PC-3 (cell line): ENCODE measurements around the gene CFAP221. TPM values are rescaled to one million over a fixed set of nuclear protein-coding genes. Genes with fewer than 3 reads are reported as not detected.

Experiments
- ATAC-seq: fragments of 200-7000 bp; cut with Tn5 transposase; 2 replicates; pipeline ENCODE4 v1.9.1; 2020; ENCODE audit warnings: mild to moderate bottlenecking, moderate library complexity
- BruUV-seq: library from RNA; stranded (reverse); fragments of 400-500 nt; replicated peaks from 2 replicates; lab custom pipeline; 2021; lab: Mats Ljungman, UMichigan
- CTCF ChIA-PET: fragments of 300-600 bp; sonication (Branson Sonifier 250); formaldehyde crosslinking; loops from one replicate; lab custom pipeline; 2022; ENCODE audit warnings: antibody characterized with exemption; lab: Charles Lee
- POLR2A ChIA-PET: fragments of 300-600 bp; sonication (Branson Sonifier 250); formaldehyde crosslinking; loops from one replicate; lab custom pipeline; 2022; ENCODE audit warnings: antibody characterized with exemption; ENCODE audit not compliant: unreplicated experiment; lab: Charles Lee
- DNase-seq: peaks from one replicate; pipeline ENCODE4 v3.0.0-alpha.2; 2015
- H2AFZ ChIP-seq: fragments of 300-600 bp; sonication (generic); 2 replicates; pipeline ENCODE4 v1.6.0; 2016; ENCODE audit warnings: antibody characterized with exemption, low read length
- H3F3A ChIP-seq: fragments of 300-600 bp; sonication (generic); one replicate; pipeline ENCODE4 v1.6.0; 2017; ENCODE audit warnings: antibody characterized with exemption, low read length, control low read depth, mild to moderate bottlenecking; ENCODE audit not compliant: unreplicated experiment
- H3K27ac ChIP-seq: fragments of 300-600 bp; sonication (generic); 2 replicates; pipeline ENCODE4 v1.5.1; 2016; ENCODE audit warnings: mild to moderate bottlenecking, low read length
- H3K27me3 ChIP-seq: fragments of 300-600 bp; sonication (generic); 2 replicates; pipeline ENCODE4 v1.6.1; 2016; ENCODE audit warnings: low read length, mixed read lengths
- H3K36me3 ChIP-seq: fragments of 300-600 bp; sonication (generic); 2 replicates; pipeline ENCODE4 v1.6.1; 2016; ENCODE audit warnings: low read depth, mixed run types, low read length, mixed read lengths
- H3K4me1 ChIP-seq: fragments of 300-600 bp; sonication (generic); 2 replicates; pipeline ENCODE4 v1.5.1; 2016; ENCODE audit warnings: low read length; ENCODE audit not compliant: insufficient read depth
- H3K4me2 ChIP-seq: fragments of 300-600 bp; sonication (generic); 2 replicates; pipeline ENCODE4 v1.6.0; 2016; ENCODE audit warnings: low read length
- H3K4me3 ChIP-seq: fragments of 300-600 bp; sonication (generic); 2 replicates; pipeline ENCODE4 v1.5.1; 2016; ENCODE audit warnings: mild to moderate bottlenecking, low read length, mixed read lengths
- H3K79me2 ChIP-seq: fragments of 300-600 bp; sonication (generic); 2 replicates; pipeline ENCODE4 v1.6.1; 2017; ENCODE audit warnings: low read length, mixed read lengths
- H3K9ac ChIP-seq: fragments of 300-600 bp; sonication (generic); 2 replicates; pipeline ENCODE4 v1.6.0; 2016; ENCODE audit warnings: mild to moderate bottlenecking, low read length
- H3K9me2 ChIP-seq: fragments of 300-600 bp; sonication (generic); replicated peaks from 2 replicates; pipeline ENCODE4 v1.6.1; 2016; ENCODE audit warnings: mixed run types, low read length, mixed read lengths
- H3K9me3 ChIP-seq: fragments of 300-600 bp; sonication (generic); 2 replicates; pipeline ENCODE4 v1.6.1; 2016; ENCODE audit warnings: low read length, mixed read lengths
- H4K20me1 ChIP-seq: fragments of 300-600 bp; sonication (generic); 2 replicates; pipeline ENCODE4 v1.6.1; 2016; ENCODE audit warnings: low read length, mixed read lengths
- EZH2 ChIP-seq: fragments of 300-600 bp; sonication (generic); IDR thresholded peaks from one replicate; pipeline ENCODE4 v1.6.1; 2017; ENCODE audit warnings: antibody characterized with exemption, mild to moderate bottlenecking, low read length; ENCODE audit not compliant: unreplicated experiment
- EZH2phosphoT487 ChIP-seq: fragments of 300-600 bp; sonication (generic); IDR thresholded peaks from 2 replicates; pipeline ENCODE4 v1.6.1; 2018; ENCODE audit warnings: mild to moderate bottlenecking, antibody characterized with exemption, low read length, borderline replicate concordance
- intact Hi-C: fragments of 100-400 bp; cut with micrococcal nuclease; formaldehyde crosslinking; loops from 2 replicates; pipeline ENCODE4 v1.9.0; 2023
- total RNA-seq: library from RNA; depleted of rRNA; stranded (reverse); fragments of >200 nt; gene quantifications from 2 replicates; pipeline ENCODE4 v1.2.3, GENCODE V29; 2014
- TF ChIP-seq, protein P1 (sequence below): fragments of 300-600 bp; sonication (generic); conservative IDR thresholded peaks from 2 replicates; pipeline ENCODE4 v1.5.1; 2017; ENCODE audit warnings: antibody characterized with exemption, low read depth, mild to moderate bottlenecking, low read length

The CFAP221 gene
- total RNA-seq, 1 experiment from 2014 or later, result not detected

- Histone ChIP-seq H3K4me3 (no peak overlapping the region), H3K4me2 (no peak overlapping the region), H3K4me1 (peaks cover 8% of the 10 kb centered on the region), H3K27ac (no peak overlapping the region), H3K79me2 (peaks cover 26% of the 10 kb centered on the region), H3K27me3 (no peaks in the 10 kb centered on the region), H3K36me3 (peaks cover 5% of the 10 kb centered on the region; the same call in 1 of the 2 replicates), H3K9ac (no peak overlapping the region), H2AFZ (no peak overlapping the region), H3K9me2 (no peaks in the 10 kb centered on the region), H3K9me3 (no peaks in the 10 kb centered on the region), H4K20me1 (no peaks in the 10 kb centered on the region; the same call in 1 of the 2 replicates), H3F3A (no peaks in the 10 kb centered on the region)
- no TSS peak for BruUV-seq
- POLR2A ChIA-PET, result no interaction called here
- CTCF ChIA-PET, result no interaction called here
- TF ChIP-seq EZH2, result no peak
- TF ChIP-seq, protein P1, sequence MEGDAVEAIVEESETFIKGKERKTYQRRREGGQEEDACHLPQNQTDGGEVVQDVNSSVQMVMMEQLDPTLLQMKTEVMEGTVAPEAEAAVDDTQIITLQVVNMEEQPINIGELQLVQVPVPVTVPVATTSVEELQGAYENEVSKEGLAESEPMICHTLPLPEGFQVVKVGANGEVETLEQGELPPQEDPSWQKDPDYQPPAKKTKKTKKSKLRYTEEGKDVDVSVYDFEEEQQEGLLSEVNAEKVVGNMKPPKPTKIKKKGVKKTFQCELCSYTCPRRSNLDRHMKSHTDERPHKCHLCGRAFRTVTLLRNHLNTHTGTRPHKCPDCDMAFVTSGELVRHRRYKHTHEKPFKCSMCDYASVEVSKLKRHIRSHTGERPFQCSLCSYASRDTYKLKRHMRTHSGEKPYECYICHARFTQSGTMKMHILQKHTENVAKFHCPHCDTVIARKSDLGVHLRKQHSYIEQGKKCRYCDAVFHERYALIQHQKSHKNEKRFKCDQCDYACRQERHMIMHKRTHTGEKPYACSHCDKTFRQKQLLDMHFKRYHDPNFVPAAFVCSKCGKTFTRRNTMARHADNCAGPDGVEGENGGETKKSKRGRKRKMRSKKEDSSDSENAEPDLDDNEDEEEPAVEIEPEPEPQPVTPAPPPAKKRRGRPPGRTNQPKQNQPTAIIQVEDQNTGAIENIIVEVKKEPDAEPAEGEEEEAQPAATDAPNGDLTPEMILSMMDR, result no peak
- TF ChIP-seq EZH2phosphoT487, result no peak
- intact Hi-C loops, result no loop called here
- no peak for ATAC-seq
- no peak for DNase-seq
These were observed 137.1 kb downstream of the CFAP221 start for GRCh38 chr2:119681203-119681867.

DNA sequence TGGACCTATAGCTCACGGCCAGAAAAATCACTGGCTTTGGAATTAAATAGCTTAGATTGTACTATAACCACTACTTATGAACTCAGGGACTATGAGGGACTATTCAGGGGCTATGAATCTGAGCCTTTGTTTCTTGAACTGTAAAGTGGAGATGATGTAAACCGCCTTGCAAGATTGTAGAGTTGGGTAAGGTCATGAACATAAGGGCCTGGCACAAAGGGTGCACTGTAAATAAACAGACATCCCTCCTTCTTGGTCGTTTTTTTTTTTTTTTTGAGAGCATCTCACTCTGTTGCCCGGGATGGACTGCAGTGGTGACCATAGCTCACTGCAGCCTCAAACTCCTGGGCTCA is 137.6 kb downstream of the CFAP221 start:
- peaks cover 8% of the 10 kb centered on the region for H3K4me1 ChIP-seq
- H3K9me3 ChIP-seq, result no peaks in the 10 kb centered on the region
- DNase-seq (no peak), ATAC-seq (no peak)
- peaks cover 5% of the 10 kb centered on the region; the same call in 1 of the 2 replicates for H3K36me3 ChIP-seq
- TF ChIP-seq EZH2phosphoT487 (no peak), EZH2 (no peak)
- TF ChIP-seq, protein P1, result no peak
- no peak overlapping the region for H3K4me2 ChIP-seq
- intact Hi-C loops, result no loop called here
- H3F3A ChIP-seq, result no peaks in the 10 kb centered on the region
- H3K27me3 ChIP-seq, result no peaks in the 10 kb centered on the region
- H3K79me2 ChIP-seq, result peaks cover 26% of the 10 kb centered on the region
- no peak overlapping the region for H3K9ac ChIP-seq
- no peak overlapping the region for H3K4me3 ChIP-seq
- BruUV-seq, result no TSS peak
- no peak overlapping the region for H2AFZ ChIP-seq
- no peaks in the 10 kb centered on the region for H3K9me2 ChIP-seq
- CTCF ChIA-PET, result no interaction called here
- no peaks in the 10 kb centered on the region; the same call in 1 of the 2 replicates for H4K20me1 ChIP-seq
- H3K27ac ChIP-seq, result no peak overlapping the region
- POLR2A ChIA-PET, result no interaction called here

DNA sequence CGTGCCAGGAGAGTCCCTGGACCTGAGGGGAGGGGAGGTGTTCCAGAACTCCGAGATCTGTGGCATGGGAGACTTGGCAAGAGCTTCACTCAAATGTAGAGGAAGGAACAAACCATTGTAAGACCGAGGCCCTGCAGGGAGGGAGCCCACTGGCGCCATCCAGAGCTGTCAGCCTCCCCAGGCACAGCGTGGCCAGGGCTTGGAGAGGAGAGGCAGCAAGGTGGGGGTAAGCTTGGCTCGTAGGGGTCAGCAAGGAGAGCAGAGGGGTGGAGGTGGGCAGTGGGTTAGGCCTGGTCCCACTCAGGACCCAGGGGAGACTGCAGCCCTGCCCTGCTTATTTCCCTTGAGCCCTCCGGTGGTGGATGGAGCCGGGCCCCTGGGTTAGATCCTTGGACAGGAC is 138.3 kb downstream of the CFAP221 start:
- H2AFZ ChIP-seq, result no peak overlapping the region
- H3F3A ChIP-seq, result no peaks in the 10 kb centered on the region
- intact Hi-C loops, result no loop called here
- no peaks in the 10 kb centered on the region for H3K9me3 ChIP-seq
- peaks cover 26% of the 10 kb centered on the region for H3K79me2 ChIP-seq
- no peak for TF ChIP-seq EZH2phosphoT487
- TF ChIP-seq, protein P1, result no peak
- TF ChIP-seq EZH2, result no peak
- no TSS peak for BruUV-seq
- no peak overlapping the region for H3K9ac ChIP-seq
- no peaks in the 10 kb centered on the region for H3K27me3 ChIP-seq
- H3K4me3 ChIP-seq, result no peak overlapping the region
- CTCF ChIA-PET, result interaction anchor here (0.5 kb wide), 1 partner anchor 19 kb away, joined by 3 read pairs; no protein-coding TSS in a partner anchor
- peaks cover 8% of the 10 kb centered on the region for H3K4me1 ChIP-seq
- H3K4me2 ChIP-seq, result no peak overlapping the region
- DNase-seq (no peak), ATAC-seq (no peak)
- POLR2A ChIA-PET, result no interaction called here
- no peaks in the 10 kb centered on the region; the same call in 1 of the 2 replicates for H4K20me1 ChIP-seq
- H3K9me2 ChIP-seq, result no peaks in the 10 kb centered on the region
- no peak overlapping the region for H3K27ac ChIP-seq
- peaks cover 5% of the 10 kb centered on the region; the same call in 1 of the 2 replicates for H3K36me3 ChIP-seq
